G401 (cell line): ENCODE measurements around the gene ZNF346. TPM values are rescaled to one million over a fixed set of nuclear protein-coding genes. Genes with fewer than 3 reads are reported as not detected.
"Not testable (repeated sequence)": the region's sequence is repeated elsewhere in the genome, so short reads cannot be mapped to it uniquely, and the experiment has no call there.

Experiments
- DNase-seq: peaks from one replicate; pipeline ENCODE4 v3.0.0-alpha.2; 2015; ENCODE audit warnings: low spot score
- in situ Hi-C: cut with HindIII; loops from 2 replicates; pipeline ENCODE4 v1.10.0; 2016; ENCODE audit warnings: low sequenced_read_pairs, mixed read lengths
- total RNA-seq: library from RNA; depleted of rRNA; stranded (reverse); fragments of >200 nt; shearing (Covaris generic); gene quantifications from 2 replicates; pipeline ENCODE4 v1.2.3, GENCODE V29; 2014; rRNA removed

Gene ZNF346, protein sequence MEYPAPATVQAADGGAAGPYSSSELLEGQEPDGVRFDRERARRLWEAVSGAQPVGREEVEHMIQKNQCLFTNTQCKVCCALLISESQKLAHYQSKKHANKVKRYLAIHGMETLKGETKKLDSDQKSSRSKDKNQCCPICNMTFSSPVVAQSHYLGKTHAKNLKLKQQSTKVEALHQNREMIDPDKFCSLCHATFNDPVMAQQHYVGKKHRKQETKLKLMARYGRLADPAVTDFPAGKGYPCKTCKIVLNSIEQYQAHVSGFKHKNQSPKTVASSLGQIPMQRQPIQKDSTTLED
- 25.4 and 27.5 TPM in 2 replicates for total RNA-seq

DNA sequence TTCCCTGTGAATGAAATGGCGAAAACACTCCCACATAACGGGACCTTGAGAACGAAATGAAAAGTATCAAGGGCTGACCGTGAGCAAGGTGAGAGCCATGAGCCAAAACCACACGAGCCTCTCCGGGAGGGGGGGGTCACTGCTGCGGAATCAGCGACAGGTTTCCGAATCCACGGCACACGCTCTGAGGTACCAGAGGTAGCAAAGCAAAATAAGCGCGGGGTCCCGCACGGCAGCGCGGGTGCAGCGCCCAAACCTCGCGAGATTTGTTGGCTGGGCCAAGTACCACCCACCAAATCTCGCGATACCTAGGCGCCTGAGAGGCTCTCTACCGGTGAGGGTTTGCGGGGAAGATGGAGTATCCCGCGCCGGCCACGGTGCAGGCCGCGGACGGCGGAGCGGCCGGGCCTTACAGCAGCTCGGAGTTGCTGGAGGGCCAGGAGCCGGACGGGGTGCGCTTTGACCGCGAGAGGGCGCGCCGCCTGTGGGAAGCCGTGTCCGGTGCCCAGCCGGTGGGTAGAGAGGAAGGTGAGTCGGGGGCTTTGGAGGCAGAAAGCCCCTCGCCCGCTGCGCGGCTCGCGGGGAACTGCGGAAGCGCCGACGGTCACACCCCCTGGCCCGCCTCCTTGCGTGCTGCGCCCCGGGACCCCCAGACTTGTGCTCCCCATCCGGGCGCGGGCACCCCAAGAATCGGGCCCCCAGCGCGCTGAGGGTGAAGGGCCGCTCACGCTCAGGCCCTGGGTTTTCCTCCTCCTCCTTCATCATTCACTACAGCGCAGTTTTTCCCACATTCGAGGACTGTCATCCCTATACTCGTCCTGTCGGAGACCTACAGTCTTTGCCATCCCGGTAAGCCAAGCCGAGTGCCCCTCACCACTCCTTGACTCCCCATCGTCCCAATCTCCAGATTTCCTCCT lies at the start of gene ZNF346:
Gene ZNF346, plus strand, starts transcription at position 311 of the 917 bp plus-strand sequence. Its CDS starts 43 bp downstream, at position 354.
- DNase-seq, result peak; percentile 94
- in situ Hi-C loops, result no loop called here

DNA sequence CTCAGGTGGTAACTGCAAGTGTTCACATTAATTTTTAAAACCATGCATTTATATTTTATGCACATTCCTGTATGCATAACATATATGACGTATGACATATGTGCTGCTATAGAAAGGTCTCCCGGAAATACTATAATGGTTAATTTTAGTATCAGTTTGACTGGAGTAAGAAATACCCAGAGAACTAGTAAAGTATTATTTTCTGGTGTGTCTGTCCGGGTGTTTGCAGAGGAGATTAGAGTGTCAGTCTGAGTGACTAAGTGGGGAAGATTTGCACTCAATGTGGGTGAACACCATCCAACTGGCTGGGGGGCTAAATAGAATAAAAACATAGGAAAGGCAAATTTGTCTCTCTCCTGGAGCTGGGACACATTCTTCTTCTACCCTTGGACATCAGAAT lies 42.8 kb upstream of the ZNF346 start:
- in situ Hi-C loops, result no loop called here
- no peak for DNase-seq

DNA sequence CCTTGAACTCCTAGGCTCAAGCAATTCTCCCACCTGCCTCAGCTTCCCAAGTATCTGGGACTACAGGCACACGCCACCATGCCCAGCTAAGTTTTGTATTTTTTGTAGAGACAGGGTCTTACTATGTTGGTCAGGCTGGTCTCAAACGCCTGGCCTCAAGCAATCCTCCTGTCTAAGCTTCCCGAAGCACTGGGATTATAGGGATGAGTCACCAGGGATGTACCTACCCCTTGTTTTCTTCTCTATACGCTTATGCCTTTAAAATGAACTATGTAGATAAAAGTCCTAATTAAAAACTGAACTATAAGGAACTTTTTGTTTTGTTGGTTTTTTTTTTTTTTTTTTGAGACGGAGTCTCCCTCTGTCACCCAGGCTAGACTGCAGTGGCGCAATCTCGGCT lies 41.7 kb upstream of the ZNF346 start:
- DNase-seq, result no peak
- in situ Hi-C loops, result no loop called here

- DNase-seq, in situ Hi-C loops: not testable (repeated sequence)
Observed at GRCh38 chr5:176983112-176983511, 39.4 kb upstream of the ZNF346 start.

DNA sequence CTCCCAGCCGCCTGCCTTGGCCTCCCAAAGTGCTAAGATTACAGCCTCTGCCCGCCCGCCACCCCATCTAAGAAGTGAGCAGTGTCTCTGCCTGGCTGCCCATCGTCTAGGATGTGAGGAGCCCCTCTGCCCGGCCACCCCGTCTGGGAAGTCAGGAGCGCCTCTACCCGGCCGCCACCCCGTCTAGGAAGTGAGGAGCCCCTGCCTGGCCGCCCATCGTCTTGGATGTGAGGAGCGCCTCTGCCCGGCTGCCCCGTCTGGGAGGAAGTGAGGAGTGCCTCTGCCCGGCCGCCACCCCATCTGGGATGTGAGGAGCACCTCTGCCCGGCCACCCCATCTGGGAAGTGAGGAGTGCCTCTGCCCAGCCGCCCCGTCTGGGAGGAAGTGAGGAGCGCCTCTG lies 38.9 kb upstream of the ZNF346 start:
- in situ Hi-C loops, DNase-seq: not testable (repeated sequence)

GRCh38 chr5:176984176-176984575 lies 38.3 kb upstream of the ZNF346 start:
- DNase-seq, in situ Hi-C loops: not testable (repeated sequence)

- in situ Hi-C loops, result no loop called here
- no peak for DNase-seq
Observed at GRCh38 chr5:176985516-176985915, 37.0 kb upstream of the ZNF346 start.

DNA sequence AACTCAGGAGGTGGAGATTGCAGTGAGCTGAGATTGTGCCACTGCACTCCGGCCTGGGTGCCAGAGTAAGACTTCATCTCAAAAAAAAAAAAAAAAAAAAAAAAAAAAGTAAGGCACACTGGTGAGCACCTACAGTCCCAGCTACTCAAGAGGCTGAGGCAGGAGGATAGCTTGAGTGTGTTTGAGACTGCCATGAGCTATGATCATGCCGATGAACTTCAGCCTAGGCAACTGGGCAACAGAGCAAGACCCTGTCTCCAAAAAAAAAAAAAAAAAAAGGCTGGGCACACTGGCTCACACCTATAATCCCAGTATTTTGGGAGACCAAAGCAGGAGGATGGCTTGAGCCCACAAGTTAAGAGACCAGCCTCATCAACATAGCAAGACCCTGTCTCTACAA lies 36.2 kb upstream of the ZNF346 start:
- in situ Hi-C loops, result no loop called here
- no peak for DNase-seq

GRCh38 chr5:176987583-176987982 lies 34.9 kb upstream of the ZNF346 start:
- no peak for DNase-seq
- in situ Hi-C loops, result no loop called here

DNA sequence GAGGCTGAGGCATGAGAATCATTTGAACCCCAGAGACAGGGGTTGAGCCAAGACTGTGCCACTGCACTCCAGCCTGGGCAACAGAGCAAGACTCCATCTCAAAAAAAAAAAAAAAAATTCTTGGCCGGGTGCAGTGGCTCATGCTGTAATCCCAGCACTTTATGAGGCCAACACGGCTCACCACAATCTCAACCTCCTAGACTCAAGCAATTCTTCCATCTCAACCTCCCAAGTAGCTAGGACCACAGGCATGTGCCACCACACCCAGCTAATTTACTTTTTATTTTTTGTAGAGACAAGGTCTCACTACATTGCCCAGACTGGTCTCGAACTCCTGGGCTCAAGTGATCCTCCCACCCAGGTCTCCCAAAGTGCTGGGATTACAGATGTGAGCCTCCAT lies 29.4 kb upstream of the ZNF346 start:
- in situ Hi-C loops, DNase-seq: not testable (repeated sequence)

- in situ Hi-C loops, result no loop called here
- DNase-seq, result no peak
Observed at GRCh38 chr5:176994460-176995121, 27.9 kb upstream of the ZNF346 start.

- in situ Hi-C loops, result no loop called here
- no peak for DNase-seq
Observed at GRCh38 chr5:176995122-176995490, 27.4 kb upstream of the ZNF346 start.

- in situ Hi-C loops, result no loop called here
- DNase-seq, result no peak
Observed at GRCh38 chr5:176995896-176996767, 26.4 kb upstream of the ZNF346 start.

DNA sequence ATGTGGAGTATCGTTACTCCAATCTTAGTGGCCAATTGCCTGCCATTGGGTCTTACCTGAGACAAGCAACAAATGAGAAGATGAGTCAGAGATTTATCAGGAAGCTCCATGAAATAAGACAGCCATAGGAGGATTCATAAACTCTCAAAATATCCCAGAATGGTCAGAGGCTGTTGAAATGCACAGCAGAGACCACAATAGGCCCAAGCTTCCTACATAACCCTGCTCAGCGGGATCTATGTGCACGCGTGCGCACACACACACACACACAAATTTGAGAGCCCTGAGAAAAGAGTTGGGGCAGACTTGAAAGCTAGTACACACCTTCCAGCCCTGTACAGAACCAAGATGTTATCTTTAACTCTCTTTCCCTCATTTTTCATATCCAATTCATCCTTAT lies 25.7 kb upstream of the ZNF346 start:
- in situ Hi-C loops, result no loop called here
- no peak for DNase-seq

- DNase-seq, result no peak
- in situ Hi-C loops, result no loop called here
Observed at GRCh38 chr5:176998828-176999227, 23.7 kb upstream of the ZNF346 start.

DNA sequence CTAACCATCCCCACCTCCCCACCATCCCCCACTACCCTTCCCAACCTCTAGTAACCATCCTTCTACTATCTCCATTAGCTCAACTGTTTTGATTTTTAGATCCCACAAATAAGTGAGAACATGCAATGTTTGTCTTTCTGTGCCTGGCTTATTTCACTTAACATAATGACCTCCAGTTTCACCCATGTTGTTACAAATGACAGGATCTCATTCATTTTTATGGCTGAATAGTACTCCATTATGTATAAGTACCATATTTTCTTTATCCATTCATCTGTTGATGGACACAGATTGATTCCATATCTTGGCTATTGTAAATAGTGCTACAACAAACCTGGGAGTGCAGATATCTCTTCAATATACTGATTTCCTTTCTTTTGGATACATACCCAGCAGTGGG lies 23.0 kb upstream of the ZNF346 start:
- in situ Hi-C loops, DNase-seq: not testable (repeated sequence)

- no peak for DNase-seq
- in situ Hi-C loops, result no loop called here
Observed at GRCh38 chr5:177003649-177004048, 18.8 kb upstream of the ZNF346 start.

GRCh38 chr5:177004961-177005360 lies 17.5 kb upstream of the ZNF346 start:
- no peak for DNase-seq
- in situ Hi-C loops, result no loop called here
